NB4 (cell line): Measurements from ENCODE around the gene NACC2.

ENCODE experiments used
- MAX ChIP-seq: IDR thresholded peaks from 2 replicates; pipeline ENCODE4 v1.6.1; 2011; ENCODE audit warnings: low read depth, low read length
- MYC ChIP-seq: IDR thresholded peaks from 2 replicates; pipeline ENCODE4 v1.6.1; 2011; ENCODE audit warnings: low read depth, low read length
- POLR2A ChIP-seq: IDR thresholded peaks from 2 replicates; pipeline ENCODE4 v1.6.1; 2011; ENCODE audit warnings: mild to moderate bottlenecking; ENCODE audit not compliant: insufficient read length; ENCODE audit errors: extremely low read depth
- TF ChIP-seq, protein P1 (sequence below): IDR thresholded peaks from one replicate; pipeline ENCODE4 v1.5.1; 2012; ENCODE audit warnings: low read depth, low read length

DNA sequence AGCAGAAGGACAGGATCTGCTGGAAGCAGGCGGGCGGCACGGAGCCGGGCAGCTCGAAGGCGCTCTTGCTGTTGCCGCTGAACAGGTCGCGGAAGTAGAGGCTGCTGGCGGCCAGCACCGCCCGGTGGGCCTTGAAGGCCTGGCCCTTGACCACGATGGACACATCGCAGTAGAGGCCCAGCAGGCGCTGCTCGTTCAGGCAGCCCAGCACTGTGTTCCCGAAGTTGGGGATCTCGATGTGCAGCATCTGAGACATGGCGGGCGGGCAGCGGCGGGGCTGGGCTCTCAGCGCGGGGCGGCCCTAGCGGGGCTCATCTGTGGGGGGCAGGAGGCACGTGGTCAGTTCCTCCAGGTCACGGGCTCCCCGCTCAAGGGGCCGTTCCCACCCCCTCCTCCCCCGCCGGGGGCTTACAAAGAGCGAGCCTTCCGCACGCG, 44.8 kb downstream of the NACC2 start:
- TF ChIP-seq, protein P1, sequence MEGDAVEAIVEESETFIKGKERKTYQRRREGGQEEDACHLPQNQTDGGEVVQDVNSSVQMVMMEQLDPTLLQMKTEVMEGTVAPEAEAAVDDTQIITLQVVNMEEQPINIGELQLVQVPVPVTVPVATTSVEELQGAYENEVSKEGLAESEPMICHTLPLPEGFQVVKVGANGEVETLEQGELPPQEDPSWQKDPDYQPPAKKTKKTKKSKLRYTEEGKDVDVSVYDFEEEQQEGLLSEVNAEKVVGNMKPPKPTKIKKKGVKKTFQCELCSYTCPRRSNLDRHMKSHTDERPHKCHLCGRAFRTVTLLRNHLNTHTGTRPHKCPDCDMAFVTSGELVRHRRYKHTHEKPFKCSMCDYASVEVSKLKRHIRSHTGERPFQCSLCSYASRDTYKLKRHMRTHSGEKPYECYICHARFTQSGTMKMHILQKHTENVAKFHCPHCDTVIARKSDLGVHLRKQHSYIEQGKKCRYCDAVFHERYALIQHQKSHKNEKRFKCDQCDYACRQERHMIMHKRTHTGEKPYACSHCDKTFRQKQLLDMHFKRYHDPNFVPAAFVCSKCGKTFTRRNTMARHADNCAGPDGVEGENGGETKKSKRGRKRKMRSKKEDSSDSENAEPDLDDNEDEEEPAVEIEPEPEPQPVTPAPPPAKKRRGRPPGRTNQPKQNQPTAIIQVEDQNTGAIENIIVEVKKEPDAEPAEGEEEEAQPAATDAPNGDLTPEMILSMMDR = no peak
- no peak for TF ChIP-seq MAX
- no peak for TF ChIP-seq POLR2A
- TF ChIP-seq MYC = no peak
